GM19467 (cell line): ENCODE measurements around the gene CLN6.
"Not testable (repeated sequence)": the region's sequence is repeated elsewhere in the genome, so short reads cannot be mapped to it uniquely, and the experiment has no call there.

Experiments used
- ATAC-seq: cut with Tn5 transposase; IDR thresholded peaks from one replicate; pipeline ENCODE4 v1.9.1; 2021; ENCODE audit warnings: mild to moderate bottlenecking, moderate library complexity; ENCODE audit not compliant: unreplicated experiment

CLN6 gene

DNA sequence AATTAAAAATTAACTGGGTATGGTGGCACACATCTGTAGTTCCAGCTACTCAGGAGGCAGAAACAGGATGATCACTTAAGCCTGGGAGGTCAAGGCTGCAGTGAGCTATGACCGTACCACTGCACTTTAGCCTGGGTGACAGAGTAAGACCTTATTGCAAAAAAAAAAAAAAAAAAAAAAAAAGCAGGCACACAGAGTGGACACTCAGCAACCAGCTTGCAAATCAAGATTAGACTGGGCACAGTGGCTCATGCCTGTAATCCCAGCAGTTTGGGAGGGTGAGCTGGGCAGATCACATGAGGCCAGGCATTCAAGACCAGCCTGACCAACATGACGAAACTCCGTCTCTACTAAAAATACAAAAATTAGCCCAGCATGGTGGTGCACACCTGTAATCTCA, 5.4 kb downstream of the CLN6 start:
- no peak for ATAC-seq

DNA sequence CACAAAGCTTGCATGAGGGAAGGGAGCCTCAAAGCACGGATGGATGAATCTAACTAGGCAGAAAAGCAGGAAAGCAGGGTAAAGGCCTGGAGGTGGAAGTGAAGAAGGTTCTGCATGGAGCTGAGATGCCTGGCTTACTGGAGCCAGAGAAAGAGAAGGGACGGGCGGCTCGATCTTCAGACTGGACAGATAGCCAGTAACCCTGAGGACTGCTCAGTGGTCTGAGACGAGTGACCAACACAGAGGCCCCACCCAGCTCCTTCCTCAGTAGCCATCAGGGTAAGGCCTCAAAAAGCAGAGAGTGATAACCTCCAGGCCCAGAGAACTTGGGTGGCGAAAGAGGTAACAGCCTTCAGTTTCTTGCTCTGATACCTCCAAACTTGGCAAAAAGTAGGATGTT, 6.4 kb downstream of the CLN6 start:
- no peak for ATAC-seq

DNA sequence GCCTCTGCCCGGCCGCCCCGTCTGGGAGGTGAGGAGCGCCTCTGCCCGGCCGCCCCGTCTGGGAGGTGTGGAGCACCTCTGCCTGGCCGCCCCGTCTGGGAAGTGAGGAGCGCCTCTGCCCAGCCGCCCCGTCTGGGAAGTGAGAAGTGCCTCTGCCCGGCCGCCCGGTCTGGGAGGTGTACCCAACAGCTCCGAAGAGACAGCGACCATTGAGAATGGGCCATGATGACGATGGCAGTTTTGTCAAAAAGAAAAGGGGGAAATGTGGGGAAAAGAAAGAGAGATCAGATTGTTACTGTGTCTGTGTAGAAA, 7.1 kb downstream of the CLN6 start:
- not testable (repeated sequence) for ATAC-seq

DNA sequence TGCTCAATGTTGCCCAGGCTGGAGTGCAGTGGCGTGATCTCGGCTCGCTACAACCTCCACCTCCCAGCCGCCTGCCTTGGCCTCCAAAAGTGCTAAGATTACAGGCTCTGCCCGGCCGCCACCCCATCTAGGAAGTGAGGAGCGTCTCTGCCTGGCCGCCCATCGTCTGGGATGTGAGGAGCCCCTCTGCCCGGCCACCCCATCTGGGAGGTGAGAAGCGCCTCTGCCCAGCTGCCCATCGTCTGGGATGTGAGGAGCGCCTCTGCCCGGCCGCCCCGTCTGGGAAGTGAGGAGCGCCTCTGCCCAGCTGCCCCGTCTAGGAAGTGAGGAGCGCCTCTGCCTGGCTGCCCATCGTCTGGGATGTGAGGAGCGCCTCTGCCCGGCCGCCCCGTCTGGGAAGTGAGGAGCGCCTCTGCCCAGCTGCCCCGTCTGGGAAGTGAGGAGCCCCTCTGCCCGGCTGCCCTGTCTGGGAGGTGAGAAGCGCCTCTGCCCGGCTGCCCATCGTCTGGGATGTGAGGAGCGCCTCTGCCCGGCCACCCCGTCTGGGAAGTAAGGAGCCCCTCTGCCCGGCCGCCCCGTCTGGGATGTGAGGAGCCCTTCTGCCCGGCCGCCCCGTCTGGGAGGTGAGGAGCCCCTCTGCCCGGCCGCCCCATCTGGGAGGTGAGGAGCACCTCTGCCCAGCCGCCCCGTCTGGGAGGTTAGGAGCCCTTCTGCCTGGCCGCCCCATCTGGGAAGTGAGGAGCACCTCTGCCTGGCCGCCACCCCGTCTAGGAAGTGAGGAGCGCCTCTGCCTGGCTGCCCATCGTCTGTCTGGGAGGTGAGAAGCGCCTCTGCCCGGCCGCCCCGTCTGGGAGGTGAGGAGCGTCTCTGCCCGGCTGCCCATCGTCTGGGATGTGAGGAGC, 7.7 kb downstream of the CLN6 start:
- ATAC-seq: not testable (repeated sequence)

DNA sequence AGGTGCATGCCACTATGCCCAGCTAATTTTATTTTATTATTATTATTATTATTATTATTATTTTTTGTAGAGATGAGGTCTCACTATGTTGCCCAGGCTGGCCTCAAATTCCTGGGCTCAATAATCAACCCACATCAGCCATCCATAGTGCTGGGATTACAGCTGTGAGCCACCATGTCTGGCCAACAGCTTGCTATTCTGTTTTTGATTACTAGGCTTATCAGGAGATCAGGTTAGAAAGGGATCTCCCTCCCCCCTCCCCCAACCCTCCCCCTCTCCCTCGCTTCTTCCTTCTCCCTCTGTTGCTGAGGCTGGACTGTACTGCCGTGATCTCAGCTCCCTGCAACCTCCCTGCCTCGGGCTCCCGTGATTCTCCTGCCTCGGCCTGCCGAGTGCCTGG, 8.6 kb downstream of the CLN6 start:
- ATAC-seq: no peak

DNA sequence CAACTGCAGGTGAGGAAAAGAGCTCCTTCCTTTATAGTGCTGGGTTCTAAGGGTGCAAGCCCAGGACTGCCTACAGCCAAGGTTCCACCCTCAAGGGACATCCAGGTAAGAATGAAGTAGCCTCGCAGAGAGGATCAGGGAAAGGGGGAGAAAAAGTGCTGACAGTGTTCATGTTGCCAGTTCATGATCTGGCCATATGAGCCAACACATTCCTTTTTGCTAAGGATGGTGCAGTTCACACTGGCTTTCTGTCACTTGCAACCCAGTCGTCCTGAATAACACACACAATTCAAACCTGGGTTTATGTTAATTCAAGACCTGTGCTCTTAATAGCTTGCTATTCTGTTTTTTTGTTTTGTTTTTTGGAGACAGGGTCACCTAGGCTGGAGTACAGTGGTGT, 9.0 kb downstream of the CLN6 start:
- no peak for ATAC-seq

DNA sequence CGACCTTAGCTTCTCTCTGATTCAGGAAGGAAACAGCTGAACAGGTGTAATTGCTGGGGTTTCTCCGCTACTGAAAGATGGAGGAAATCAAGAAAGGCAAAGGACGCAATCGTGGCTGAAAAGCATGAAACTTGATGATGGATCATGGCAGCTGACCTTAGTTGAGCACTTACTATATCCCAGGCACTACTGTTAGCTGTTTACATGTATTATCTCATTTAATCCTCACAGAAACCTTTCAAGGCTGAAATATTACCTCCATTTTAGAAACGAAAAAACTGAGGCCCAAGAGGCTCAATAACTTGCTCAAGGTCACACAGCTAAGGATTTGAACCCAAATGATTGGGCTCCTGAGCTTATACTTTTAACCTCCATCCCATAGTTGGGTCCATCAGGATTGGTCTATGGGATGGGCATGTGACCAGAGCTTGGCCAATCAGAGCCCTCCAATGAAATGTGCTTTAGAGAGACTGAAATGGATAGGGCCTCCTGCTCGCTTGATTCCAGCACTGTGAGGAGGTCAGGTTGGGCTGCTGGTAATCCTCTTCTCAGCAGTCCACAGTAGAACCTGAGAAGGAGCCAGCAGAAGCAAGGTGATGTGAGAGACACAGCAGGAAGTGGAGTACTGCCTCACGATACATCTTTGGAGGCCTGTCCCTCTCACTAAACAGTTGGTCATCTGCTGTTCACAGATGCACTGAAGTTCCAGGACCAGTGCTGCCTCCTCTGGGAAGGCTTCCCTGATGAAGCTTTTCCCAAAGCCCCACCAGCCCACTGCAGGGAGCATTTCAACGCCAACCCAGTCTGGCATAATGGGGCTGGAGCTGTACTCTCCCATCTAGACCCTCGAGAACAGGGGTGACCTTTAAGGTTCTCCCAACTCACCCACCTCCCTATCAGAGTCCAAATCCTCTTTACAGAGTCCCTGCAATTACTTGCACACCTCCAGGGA, 10.4 kb downstream of the CLN6 start:
- ATAC-seq: no peak

DNA sequence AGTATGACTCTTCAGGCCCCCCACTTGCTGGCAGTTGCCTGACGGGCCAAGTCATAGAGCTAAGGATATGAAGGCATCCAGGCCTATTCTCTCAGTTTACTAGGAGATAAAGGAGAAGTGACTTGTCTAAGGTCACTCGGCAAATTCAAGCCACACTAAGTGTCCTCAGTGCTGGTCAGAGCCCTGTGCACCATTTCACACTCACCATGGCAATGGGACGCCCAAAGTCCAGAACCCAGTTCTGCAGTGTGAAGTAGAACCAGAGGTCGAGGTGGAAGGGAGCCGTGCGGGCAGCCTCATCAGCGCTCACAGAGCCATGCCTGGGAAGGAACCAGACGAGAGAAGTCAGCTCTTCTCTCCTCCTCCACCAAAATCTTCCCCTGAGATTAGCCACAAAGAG, 11.2 kb downstream of the CLN6 start:
- ATAC-seq: no peak

DNA sequence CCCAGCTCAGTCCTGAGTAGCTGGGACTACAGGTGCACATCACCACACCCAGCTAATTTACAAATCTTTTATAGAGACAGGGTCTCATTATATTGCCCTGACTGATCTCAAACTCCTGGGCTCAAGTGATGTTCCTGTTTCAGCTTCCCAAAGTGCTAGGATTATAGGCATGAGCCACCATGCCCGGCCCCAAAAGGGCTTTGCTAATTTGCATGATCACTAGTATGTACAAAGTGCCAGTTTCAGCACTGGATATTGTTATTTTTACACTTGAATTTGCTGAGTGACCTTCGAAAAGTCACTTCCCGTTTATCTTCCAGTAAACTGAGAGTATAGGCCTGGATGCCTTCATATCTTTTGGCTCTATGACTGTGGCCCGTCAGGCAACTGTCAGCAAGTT, 12.2 kb downstream of the CLN6 start:
- no peak for ATAC-seq

DNA sequence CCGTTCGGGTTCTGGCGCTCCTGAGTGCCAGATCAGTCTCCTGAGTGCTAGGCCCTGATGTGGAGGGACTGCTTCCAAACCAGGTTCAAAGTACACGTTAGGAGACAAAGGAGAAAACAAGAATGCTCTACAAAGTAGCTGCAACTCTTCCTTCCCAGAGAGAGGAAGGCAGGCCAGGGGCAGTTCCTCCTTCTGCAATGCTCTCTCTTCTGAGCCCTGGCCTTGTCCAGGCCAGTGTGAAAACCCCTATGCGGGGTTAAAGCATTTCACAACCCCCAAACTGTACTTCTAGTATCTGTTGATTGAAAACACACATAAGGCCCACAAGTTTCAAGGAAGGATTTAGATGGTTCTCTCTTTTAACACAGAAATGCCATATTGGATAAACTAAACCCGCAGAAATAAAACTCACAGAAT, 14.7 kb downstream of the CLN6 start:
- no peak for ATAC-seq

DNA sequence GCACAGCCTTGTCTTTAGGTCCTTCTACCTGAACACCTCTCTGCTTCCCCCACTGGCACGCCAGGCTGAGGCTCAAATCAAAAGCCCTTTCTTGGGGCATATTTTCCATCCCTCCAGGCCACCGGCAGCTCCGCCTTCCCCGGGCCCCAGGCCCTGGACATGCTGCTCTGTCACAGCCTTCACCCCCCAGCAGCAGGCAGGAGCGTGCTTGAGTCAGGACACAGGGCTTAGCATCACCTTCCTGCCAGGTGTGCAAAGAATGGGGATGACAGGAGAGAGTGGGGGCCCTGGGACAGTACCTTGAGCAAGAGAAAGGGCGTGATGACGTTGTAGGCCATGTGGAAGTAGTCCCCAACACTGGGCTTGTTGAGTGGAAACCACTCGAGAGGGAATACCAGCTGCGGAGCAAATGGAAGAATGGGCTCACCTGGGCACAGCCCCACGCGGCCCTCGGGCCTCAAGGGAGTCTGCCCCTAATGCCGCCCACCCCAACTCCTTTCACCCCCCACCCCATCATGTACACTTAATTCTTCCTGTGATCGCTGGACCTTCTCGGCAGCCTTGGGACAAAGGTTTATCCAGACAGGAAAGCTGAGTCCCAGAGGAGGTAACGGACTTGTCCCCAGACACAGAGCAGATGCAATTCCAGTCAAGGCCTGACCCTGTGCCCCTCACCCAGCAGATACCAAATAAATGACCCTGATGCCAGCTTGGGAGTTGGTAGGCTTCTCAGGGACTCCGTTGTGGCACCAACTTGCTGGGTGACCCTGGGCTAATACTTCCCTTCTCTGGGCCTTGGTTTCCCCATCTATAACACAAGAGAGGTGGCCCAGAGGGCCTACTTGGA, 15.3 kb downstream of the CLN6 start:
- ATAC-seq: no peak

DNA sequence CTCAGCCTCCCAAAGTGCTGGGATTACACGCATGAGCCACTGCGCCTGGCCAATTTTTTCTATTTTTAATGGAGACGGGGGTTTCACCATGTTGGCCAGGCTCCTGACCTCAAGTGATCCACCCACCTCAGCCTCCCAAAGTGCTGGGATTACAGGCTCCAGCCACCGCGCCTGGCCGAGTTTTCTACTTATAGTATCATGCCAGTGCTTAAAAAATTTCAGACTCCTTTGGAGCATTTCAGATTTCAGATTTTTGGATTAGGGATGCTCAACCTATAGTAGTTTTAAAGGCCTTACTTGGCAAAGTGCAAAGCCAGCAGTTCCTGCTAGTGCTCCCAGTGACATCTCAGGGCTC, 16.1 kb downstream of the CLN6 start:
- not testable (repeated sequence) for ATAC-seq

DNA sequence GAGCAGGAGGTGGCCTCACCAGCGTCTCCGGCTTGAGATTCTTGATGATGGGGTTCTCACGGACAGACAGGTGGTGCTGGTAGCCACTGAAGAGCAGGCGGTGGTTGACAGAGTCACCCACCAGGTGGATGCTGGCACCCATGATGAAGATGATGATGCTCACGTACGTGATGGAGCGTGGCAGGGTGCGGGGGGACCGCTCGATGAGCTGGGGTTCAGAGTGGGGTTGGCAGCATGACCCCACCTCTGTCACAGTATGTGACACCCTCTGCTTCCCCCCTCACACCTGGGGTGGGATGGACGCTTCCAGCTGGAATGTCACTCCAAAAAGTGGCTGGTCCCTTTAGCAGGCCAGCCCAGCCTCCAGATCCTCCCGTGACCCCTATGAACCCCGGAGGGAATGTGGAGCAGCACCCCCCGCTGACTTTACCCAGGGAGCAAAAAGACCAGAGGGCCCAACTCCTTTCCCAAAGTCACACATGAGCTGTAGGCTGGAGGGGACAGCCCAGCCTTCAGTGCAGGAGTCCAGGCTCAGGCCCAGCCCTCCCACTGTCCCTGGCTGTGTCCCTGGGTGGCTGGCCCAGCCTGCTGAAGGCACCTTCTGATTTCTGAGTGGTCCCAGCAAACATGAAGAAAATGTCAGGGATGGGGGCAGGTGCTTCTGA, 17.7 kb downstream of the CLN6 start:
- ATAC-seq: no peak

DNA sequence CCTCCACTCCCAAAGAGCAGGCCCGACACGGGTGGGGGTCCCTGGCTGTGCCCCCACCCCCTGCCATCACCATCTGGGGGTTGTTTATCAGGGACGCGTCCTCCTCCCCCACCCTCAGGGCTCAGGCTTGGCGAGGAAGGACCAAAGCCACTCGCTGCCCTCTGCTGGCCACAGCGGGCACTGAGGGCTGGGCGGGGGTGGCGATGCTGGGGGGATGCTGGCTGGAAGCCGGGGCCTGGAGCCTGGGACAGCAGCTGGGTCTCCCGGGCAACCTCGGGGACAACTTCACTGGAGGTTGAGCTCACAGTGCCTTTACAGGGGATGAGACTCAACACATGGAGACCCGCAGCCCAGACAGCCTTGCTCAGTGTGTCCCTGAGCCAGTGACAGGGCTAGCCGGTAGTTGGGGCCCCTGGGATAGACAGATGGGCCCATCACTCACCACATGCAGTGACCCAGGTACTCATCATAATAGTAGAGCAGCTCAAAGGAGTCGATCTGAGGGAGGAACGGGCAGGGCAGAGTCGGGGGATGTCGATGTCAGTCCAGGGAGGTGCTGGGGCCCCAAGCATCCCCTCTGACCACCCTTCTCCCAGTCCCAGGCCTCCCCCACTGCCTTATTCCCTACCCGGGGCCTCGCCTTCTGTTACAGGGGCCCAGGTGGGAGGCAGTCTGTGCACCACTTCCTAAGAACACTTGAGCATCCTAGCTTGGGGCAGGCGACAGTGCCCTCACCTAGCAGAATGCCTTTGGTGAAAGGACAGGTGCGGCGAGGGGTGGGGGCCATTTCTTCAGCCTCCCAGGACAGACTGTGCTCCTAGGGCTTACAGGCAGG, 18.5 kb downstream of the CLN6 start:
- ATAC-seq: no peak

DNA sequence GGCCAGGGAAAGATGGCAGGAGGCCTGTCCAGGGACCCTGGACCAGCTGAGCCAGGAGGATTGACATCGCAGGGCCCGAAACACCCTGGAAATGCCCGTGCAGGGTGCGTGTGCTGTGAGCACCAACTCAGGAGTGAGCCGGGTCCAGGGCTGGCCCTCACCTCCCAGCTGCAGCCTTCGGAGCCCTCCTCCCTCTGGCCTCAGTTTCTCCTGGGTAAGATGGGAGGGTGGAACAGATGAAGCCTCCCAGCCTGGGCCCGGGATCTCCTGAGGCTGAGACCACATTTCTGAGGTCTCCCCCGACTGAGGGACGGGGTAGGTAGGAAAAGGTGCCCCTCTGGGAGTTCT, 19.1 kb downstream of the CLN6 start:
- no peak for ATAC-seq

DNA sequence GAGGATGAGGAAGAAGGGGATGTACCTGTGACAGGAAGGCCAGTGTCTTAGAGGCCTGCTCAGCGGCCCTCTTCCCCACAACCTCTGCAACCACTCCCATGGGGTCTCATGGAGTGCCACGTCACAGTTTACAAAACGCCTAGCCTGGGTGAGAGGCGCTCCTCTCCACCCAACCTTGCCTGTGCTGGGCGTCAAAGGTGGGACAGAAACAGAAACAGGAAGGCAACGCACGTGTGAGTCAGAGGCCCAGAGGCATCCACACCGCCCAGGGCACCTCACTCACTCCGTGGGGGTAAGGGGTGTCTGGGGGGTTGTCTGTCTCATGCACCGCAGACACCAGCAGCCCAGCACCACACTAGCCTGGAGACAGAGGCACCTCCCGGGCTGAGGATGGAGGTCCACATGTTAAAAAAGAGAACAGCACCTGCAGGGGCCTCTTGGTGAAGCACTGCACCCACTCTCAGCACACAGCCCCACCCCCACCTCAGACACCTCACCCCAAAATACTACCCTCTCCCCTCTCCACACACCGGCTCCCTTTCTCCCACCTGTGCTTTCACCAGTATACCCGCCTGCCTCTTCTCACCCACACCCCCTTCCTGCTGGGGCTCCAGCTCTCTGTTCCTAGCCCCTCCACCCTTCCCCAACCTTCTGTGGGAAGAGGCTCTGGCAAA, 19.7 kb downstream of the CLN6 start:
- ATAC-seq: no peak

DNA sequence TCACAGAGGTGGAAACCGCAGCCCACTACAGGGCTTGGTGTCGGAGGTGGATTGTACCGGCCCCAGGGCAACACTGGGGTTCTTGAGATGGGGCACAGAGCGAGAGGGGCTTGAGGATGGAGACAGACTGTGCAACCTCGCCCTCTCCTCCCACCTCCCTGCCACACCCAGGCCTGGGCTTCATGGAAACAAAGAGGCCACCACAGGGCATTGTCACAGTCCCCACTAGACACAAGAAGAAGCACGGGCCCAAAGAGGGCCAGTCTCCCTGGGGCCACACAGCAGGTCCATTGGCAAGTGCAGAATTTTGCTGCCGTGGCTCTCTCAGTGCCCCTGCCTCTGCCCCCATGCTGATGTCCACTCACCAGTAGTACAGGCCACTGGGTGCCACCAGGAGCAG, 20.3 kb downstream of the CLN6 start:
- ATAC-seq: no peak

DNA sequence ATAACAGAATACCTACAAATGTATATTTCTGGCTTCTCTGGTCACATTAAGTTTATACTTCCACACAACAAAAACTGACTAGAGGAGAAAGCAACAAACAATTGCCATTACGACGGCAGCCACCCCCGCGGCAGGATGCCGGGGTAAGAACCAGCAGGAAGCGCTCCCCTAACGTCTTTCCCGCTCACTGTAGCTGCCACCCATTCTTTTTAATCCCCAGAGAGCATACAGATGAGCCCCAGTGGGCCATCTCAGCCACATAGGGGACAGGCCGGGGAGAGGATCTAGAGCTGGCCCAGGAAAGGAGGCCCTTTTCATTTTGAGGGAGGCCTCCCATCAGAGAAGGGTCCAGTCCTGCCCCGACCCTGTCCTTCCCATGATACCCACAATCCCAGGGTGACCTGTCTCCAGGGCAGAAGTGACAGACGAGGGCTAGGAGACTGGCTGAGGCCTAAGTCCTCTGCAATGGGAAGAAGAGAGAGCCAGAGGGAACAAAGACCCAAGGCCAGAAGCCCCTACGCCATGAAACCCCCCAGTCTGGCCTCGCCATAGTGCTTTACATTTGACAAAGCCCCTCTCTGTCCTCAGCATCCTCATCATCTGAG, 20.8 kb downstream of the CLN6 start:
- no peak for ATAC-seq

DNA sequence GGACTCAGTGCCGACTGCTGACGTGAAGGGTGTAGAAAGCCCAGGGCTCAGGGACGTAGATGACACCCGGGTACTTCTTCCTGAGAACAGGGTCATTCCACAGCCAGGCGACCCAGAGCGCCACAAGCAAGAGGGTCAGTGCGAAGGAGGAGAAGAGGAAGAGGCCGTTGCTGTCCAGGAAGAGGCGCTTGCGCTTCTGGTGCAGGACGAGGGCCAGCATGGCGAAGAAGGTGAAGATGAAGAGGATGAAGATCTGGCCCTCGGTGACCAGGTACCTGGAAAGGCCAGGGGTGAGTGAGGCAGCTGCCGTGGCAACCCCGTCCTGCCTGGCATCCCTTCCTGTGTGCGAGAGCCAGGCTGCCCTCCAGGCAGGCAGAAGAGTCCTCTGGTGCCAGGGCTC, 21.4 kb downstream of the CLN6 start:
- ATAC-seq: no peak
